DMS79 (cell line): ENCODE results near the gene TLE3.
"Not testable (repeated sequence)": the region's sequence is repeated elsewhere in the genome, so short reads cannot be mapped to it uniquely, and the experiment has no call there.

Experiments used
- DNase-seq: peaks from one replicate; lab custom pipeline; 2025; lab: John Stamatoyannopoulos, UW

TLE3 gene

GRCh38 chr15:70097321-70098152 is at the start of gene TLE3:
Gene TLE3, minus strand, starts transcription at chr15:70097917. Its CDS starts 1,119 bp downstream, at chr15:70096798.
- DNase-seq = peak; percentile 73

- DNase-seq = no peak
These were observed 49.6 kb upstream of the TLE3 start for GRCh38 chr15:70147178-70147760.

GRCh38 chr15:70146771-70147170 is 49.1 kb upstream of the TLE3 start:
- no peak for DNase-seq

GRCh38 chr15:70146162-70146561 is 48.4 kb upstream of the TLE3 start:
- no peak for DNase-seq

GRCh38 chr15:70145261-70145660 is 47.5 kb upstream of the TLE3 start:
- no peak for DNase-seq

- peak; percentile 59 for DNase-seq
These were observed 44.8 kb upstream of the TLE3 start for GRCh38 chr15:70142322-70143191.

DNA sequence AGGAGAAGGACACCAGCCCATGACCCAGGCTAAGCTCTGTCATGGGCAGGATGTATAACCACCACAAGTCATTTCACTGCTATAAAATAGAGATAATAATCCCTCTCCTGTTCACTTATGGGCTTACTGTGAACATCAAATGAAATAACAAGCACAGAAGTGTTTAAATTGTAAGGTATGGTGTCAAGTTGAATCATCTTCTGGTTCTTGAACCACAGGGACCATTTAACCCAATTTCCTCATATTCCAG is 44.3 kb upstream of the TLE3 start:
- DNase-seq = no peak

GRCh38 chr15:70141376-70142071 is 43.8 kb upstream of the TLE3 start:
- DNase-seq = no peak

DNA sequence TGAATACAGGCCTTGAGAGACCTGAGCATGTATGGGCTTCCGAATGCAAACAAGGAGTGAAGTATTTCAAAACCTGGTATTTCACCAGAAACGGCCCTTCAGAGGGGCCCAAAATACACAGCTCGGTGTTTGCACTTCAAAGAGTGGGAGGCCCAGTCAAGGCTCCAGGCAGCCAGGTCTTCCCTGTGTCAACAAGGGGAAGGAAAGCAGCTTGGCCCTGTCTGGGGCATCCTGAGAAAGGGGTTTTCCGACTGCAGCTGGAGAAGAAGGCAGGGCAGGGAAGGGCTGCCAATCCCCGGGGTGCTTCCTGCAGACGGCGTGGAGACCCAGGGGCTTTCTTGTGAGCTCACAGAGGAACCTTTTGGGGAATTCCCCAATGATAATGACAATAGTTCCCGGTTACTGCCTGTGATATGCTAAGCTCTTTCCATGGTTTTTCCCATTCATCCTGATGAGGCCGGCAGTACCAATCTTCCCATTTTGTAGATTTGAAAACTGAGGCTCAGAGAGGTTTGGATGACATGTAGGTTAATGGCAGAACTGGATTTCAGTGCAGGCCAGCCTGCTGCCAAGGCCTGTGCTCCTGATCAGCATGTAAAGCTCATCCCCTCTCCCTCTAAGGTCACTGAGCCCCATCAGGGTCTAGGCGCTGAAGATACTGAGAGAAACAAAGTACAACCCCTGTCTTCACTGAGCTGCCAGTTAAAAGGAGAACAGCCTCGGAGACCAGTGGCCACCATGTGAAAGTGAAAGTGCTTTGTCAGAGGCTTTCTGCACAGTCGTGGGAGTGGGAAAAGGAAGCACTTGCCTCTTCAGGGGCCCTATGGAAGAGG is 43.0 kb upstream of the TLE3 start:
- DNase-seq = no peak

- no peak for DNase-seq
These were observed 42.4 kb upstream of the TLE3 start for GRCh38 chr15:70140025-70140542.

GRCh38 chr15:70137967-70138366 is 40.2 kb upstream of the TLE3 start:
- peak; percentile 27 for DNase-seq

- not testable (repeated sequence) for DNase-seq
These were observed 39.3 kb upstream of the TLE3 start for GRCh38 chr15:70137021-70137420.

GRCh38 chr15:70133781-70134421 is 36.2 kb upstream of the TLE3 start:
- DNase-seq = no peak

DNA sequence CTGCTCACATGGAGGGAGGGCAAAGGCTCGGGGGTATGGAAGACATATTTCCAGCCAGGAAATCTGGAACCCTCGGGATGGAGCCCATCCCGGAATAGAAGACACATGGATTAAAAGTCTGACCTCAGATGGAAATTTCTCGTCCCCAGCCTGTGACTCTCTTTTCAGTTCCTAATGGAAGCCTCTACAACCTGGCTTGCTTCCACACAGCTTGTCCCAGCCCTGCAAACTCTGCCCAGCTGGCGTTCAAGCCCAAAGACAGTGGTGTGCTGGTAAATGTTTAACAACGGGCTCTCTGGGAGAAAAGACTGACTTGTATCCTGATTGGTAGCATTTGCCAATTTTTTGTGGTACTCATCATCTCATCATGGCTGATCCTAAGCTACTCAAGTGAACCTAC is 35.6 kb upstream of the TLE3 start:
- no peak for DNase-seq

DNA sequence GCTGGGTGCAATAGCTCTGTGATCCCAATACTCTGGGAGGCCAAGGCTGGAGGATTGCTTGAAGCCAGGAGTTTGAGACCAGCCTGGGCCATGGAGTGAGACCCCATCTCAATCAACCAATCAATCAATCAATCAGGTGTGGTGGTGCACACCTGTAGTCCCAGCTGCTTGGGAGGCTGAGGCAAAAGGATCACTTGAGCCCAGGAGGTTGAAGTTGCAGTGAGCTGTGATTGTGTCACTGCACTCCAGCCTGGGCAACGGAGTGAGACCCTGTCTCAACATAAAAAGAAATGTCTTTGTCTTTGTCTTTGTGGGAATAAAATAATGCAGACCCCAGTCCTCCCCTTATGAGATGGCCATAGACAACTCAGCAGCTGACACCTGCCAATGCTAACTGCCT is 34.9 kb upstream of the TLE3 start:
- no peak for DNase-seq

DNA sequence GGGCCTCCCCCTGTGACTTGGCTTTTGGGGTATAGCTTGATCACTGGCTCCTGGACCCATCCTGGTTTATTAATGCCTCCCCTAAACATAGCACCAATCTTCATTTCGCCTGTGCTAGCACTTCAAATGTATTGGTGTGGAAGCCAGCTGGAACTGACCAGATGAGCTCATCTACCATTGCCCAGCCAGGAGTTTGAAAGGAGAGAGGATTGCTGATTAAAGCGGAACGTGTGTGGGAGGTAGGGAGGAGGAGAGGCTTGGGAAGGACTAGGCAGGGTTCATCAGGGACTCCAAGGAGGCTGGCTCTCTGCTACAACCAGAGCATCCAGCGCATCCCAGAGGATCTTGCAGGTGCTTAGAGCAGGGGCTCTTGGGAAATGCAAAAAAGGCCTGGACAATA is 34.4 kb upstream of the TLE3 start:
- no peak for DNase-seq

- no peak for DNase-seq
These were observed 30.9 kb upstream of the TLE3 start for GRCh38 chr15:70128414-70129140.

- no peak for DNase-seq
These were observed 30.2 kb upstream of the TLE3 start for GRCh38 chr15:70127770-70128413.

DNA sequence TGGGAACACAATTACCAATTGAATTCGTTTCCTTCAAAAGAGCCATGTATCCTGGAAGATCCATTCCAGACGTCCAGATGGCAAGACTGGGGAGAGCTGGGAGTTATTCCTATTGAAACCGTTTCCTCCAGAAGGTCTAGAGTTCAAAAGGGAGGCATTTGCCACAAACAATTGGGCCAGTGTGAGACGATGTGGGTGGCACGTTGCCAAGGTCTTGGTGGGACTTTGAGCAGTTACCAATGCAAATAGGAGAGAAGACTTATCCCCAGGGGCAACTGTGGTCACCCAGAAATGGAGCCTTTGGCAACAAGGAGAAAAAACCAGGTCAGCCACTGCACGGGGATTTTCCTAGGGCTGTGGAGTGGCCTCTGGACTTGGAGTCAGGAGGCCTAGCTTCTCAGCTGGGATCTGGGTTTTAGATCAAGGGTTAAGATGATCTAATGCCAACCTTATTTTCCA is 29.6 kb upstream of the TLE3 start:
- DNase-seq = peak; percentile 11
